Activated CD4-positive, alpha-beta T cell treated with anti-CD3 and anti-CD28 coated beads for 4 hours (primary cell): Measurements from ENCODE around the gene AGAP1.

Experiments
- DNase-seq, 2 donors: peaks; one replicate each; pipeline ENCODE4 v3.0.0-alpha.2; 2020

The AGAP1 gene

GRCh38 chr2:236026841-236027240 is 533.0 kb downstream of the AGAP1 start:
- no peak for DNase-seq

GRCh38 chr2:236028066-236028465 is 534.2 kb downstream of the AGAP1 start:
- DNase-seq: no peak

- no peak for DNase-seq
These were observed 539.6 kb downstream of the AGAP1 start for GRCh38 chr2:236033462-236033861.

GRCh38 chr2:236034974-236035373 is 541.1 kb downstream of the AGAP1 start:
- no peak for DNase-seq

GRCh38 chr2:236036045-236036444 is 542.2 kb downstream of the AGAP1 start:
- no peak for DNase-seq

GRCh38 chr2:236038096-236038495 is 544.3 kb downstream of the AGAP1 start:
- DNase-seq: no peak

- DNase-seq: no peak
These were observed 546.9 kb downstream of the AGAP1 start for GRCh38 chr2:236040600-236041328.

GRCh38 chr2:236041616-236042015 is 547.8 kb downstream of the AGAP1 start:
- DNase-seq: no peak

- no peak for DNase-seq
These were observed 548.2 kb downstream of the AGAP1 start for GRCh38 chr2:236042087-236042486.

GRCh38 chr2:236044191-236044590 is 550.3 kb downstream of the AGAP1 start:
- no peak for DNase-seq

- no peak for DNase-seq
These were observed 551.7 kb downstream of the AGAP1 start for GRCh38 chr2:236045251-236046235.

GRCh38 chr2:236046715-236047114 is 552.9 kb downstream of the AGAP1 start:
- no peak for DNase-seq

GRCh38 chr2:236047176-236047575 is 553.3 kb downstream of the AGAP1 start:
- DNase-seq: no peak

- no peak for DNase-seq
These were observed 554.2 kb downstream of the AGAP1 start for GRCh38 chr2:236047886-236048540.

GRCh38 chr2:236049981-236050380 is 556.1 kb downstream of the AGAP1 start:
- DNase-seq: no peak

GRCh38 chr2:236051351-236051750 is 557.5 kb downstream of the AGAP1 start:
- DNase-seq: no peak

GRCh38 chr2:236051806-236052205 is 558.0 kb downstream of the AGAP1 start:
- no peak for DNase-seq

GRCh38 chr2:236052206-236052605 is 558.4 kb downstream of the AGAP1 start:
- DNase-seq: no peak

GRCh38 chr2:236052926-236053821 is 559.3 kb downstream of the AGAP1 start:
- no peak for DNase-seq

- no peak for DNase-seq
These were observed 560.3 kb downstream of the AGAP1 start for GRCh38 chr2:236054125-236054524.

GRCh38 chr2:236054621-236055305 is 560.9 kb downstream of the AGAP1 start:
- DNase-seq: no peak

- no peak for DNase-seq
These were observed 561.6 kb downstream of the AGAP1 start for GRCh38 chr2:236055471-236055870.
